Fibroblast of lung (primary cell): ENCODE measurements around the gene NRSN2. TPM values are rescaled to one million over a fixed set of nuclear protein-coding genes. Genes with fewer than 3 reads are reported as not detected.
A peak's percentile ranks its signal among the peaks of the same experiment; 100 is the strongest.

ENCODE experiments used
- DNase-seq, 2 donors: peaks; one replicate each; pipeline versions ENCODE4 v3.0.0 to v3.0.0-alpha.2; 2010; ENCODE audit warnings: low read depth in 2 of 2
- H2AFZ ChIP-seq: 2 replicates; pipeline ENCODE4 v1.5.1; 2012; ENCODE audit warnings: low read length, control low read depth, inconsistent platforms
- H3K27ac ChIP-seq: 2 replicates; pipeline ENCODE4 v1.5.1; 2011; ENCODE audit warnings: low read length, control low read depth; ENCODE audit not compliant: insufficient read depth
- H3K27me3 ChIP-seq: 2 replicates; pipeline ENCODE4 v1.5.1; 2011; ENCODE audit warnings: mild to moderate bottlenecking, low read length; ENCODE audit not compliant: control insufficient read depth, insufficient read depth
- H3K36me3 ChIP-seq: 2 replicates; pipeline ENCODE4 v1.5.1; 2011; ENCODE audit warnings: low read length; ENCODE audit not compliant: control insufficient read depth, insufficient read depth
- H3K4me1 ChIP-seq: 2 replicates; pipeline ENCODE4 v1.5.1; 2011; ENCODE audit warnings: low read length; ENCODE audit not compliant: control insufficient read depth, insufficient read depth; ENCODE audit errors: extremely low read depth
- H3K4me2 ChIP-seq: 2 replicates; pipeline ENCODE4 v1.5.1; 2011; ENCODE audit warnings: low read length, control low read depth; ENCODE audit not compliant: insufficient read depth; ENCODE audit errors: extremely low read depth
- H3K4me3 ChIP-seq, 4 experiments: fragments of 200-600 bp in 1 of 4; sonication (generic) in 1 of 4; replicated peaks in 1 of 4; 2 replicates each; pipeline ENCODE4 v1.5.1; 2011 to 2016; ENCODE audit warnings: low read length in 4 of 4, low read depth in 3 of 4, mild to moderate bottlenecking in 3 of 4, control low read depth in 2 of 4, inconsistent platforms in 1 of 4, mixed read lengths in 1 of 4; ENCODE audit not compliant: insufficient read depth in 1 of 4; ENCODE audit errors: control extremely low read depth in 1 of 4
- H3K79me2 ChIP-seq: 2 replicates; pipeline ENCODE4 v1.5.1; 2012; ENCODE audit warnings: mild to moderate bottlenecking, low read length, inconsistent platforms; ENCODE audit not compliant: control insufficient read depth, insufficient read depth
- H3K9ac ChIP-seq: 2 replicates; pipeline ENCODE4 v1.5.1; 2011; ENCODE audit warnings: mild to moderate bottlenecking, low read length, control low read depth; ENCODE audit not compliant: insufficient read depth
- H3K9me3 ChIP-seq: 2 replicates; pipeline ENCODE4 v1.5.1; 2012; ENCODE audit warnings: low read depth, low read length; ENCODE audit not compliant: control insufficient read depth, insufficient read depth
- H4K20me1 ChIP-seq: 2 replicates; pipeline ENCODE4 v1.5.1; 2011; ENCODE audit warnings: low read length; ENCODE audit not compliant: control insufficient read depth, insufficient read depth; ENCODE audit errors: extremely low read depth
- EZH2 ChIP-seq: IDR thresholded peaks from 2 replicates; pipeline ENCODE4 v1.5.1; 2012; ENCODE audit warnings: low read length, control low read depth, mild to moderate bottlenecking; ENCODE audit errors: missing control alignments
- polyA plus RNA-seq, 2 donors: library from polyadenylated mRNA; depleted of rRNA in 1 of 2; stranded (reverse) in 1 of 2; unstranded in 1 of 2; fragments of >200 nt; gene quantifications; 2 replicates each; pipeline ENCODE4 v1.2.1, GENCODE V29; 2011 to 2012; ENCODE audit warnings: missing spikeins in 1 of 2
- total RNA-seq: library from RNA; depleted of rRNA; stranded (reverse); fragments of >200 nt; gene quantifications from 2 replicates; pipeline ENCODE4 v1.2.1, GENCODE V29; 2014
- TF ChIP-seq, protein P1 (sequence below), 2 donors: IDR thresholded peaks in 1 of 2; conservative IDR thresholded peaks in 1 of 2; 1 replicate in 1 of 2; 2 replicates in 1 of 2; pipeline ENCODE4 v1.5.1; 2011 to 2012; ENCODE audit warnings: low read length in 2 of 2, control low read depth in 1 of 2, inconsistent platforms in 1 of 2, low read depth in 1 of 2, mild to moderate bottlenecking in 1 of 2

NRSN2 gene
- total and polyA plus RNA-seq, 2 donors (not counting 1 experiment from before 2014, with no cell fraction given), result 34.5 to 60.5 TPM

- H3K4me2 ChIP-seq, result no peak overlapping the region
- no peak overlapping the region for H2AFZ ChIP-seq
- peak; percentile 48 to 83 for DNase-seq
- no peak overlapping the region for H3K4me3 ChIP-seq
- no peaks in the 10 kb centered on the region for H3K9me3 ChIP-seq
- H3K27me3 ChIP-seq, result no peaks in the 10 kb centered on the region
- no peaks in the 10 kb centered on the region for H4K20me1 ChIP-seq
- no peaks in the 10 kb centered on the region for H3K79me2 ChIP-seq
- no peak overlapping the region for H3K27ac ChIP-seq
- H3K4me1 ChIP-seq, result peaks cover under 1% of the 10 kb centered on the region
- peaks cover 1% of the 10 kb centered on the region for H3K36me3 ChIP-seq
- TF ChIP-seq, protein P1, sequence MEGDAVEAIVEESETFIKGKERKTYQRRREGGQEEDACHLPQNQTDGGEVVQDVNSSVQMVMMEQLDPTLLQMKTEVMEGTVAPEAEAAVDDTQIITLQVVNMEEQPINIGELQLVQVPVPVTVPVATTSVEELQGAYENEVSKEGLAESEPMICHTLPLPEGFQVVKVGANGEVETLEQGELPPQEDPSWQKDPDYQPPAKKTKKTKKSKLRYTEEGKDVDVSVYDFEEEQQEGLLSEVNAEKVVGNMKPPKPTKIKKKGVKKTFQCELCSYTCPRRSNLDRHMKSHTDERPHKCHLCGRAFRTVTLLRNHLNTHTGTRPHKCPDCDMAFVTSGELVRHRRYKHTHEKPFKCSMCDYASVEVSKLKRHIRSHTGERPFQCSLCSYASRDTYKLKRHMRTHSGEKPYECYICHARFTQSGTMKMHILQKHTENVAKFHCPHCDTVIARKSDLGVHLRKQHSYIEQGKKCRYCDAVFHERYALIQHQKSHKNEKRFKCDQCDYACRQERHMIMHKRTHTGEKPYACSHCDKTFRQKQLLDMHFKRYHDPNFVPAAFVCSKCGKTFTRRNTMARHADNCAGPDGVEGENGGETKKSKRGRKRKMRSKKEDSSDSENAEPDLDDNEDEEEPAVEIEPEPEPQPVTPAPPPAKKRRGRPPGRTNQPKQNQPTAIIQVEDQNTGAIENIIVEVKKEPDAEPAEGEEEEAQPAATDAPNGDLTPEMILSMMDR (conservative IDR thresholded peaks at IDR 0.05 in 1 of 2, IDR thresholded peaks at IDR 0.05 in 1 of 2; ENCODE audit: low read depth in 1 of 2, low read length in 2 of 2), result no peak
- no peak for TF ChIP-seq EZH2
- H3K9ac ChIP-seq, result no peak overlapping the region
These were observed 55.0 kb downstream of the NRSN2 start for GRCh38 chr20:401682-402495.

DNA sequence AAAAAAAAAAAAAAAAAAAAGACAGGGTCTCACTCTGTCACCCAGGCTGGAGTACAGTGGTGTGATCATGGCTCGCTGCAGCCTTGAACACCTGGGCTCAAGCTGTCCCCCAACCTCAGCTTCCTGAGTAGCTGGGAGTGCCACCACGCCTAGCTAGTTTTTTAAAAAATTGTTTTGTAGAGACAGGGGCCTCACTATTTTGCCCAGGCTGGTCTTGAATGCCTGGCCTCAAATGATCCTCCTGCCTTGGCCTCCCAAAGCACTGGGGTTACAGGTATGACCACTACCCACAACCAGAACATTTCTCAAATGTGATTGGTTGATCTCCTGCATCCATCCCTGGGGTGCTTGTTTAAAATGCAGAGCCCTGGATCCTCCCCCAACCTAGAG is 55.6 kb downstream of the NRSN2 start:
- Histone ChIP-seq H3K4me1 (peaks cover 4% of the 10 kb centered on the region), H3K4me3 (no peak overlapping the region), H4K20me1 (no peaks in the 10 kb centered on the region), H3K79me2 (no peaks in the 10 kb centered on the region), H3K9me3 (no peaks in the 10 kb centered on the region), H3K36me3 (no peaks in the 10 kb centered on the region), H3K27me3 (no peaks in the 10 kb centered on the region), H3K27ac (no peak overlapping the region), H2AFZ (no peak overlapping the region), H3K9ac (no peak overlapping the region), H3K4me2 (no peak overlapping the region)
- no peak for DNase-seq
- no peak for TF ChIP-seq EZH2
- TF ChIP-seq, protein P1 (conservative IDR thresholded peaks at IDR 0.05 in 1 of 2, IDR thresholded peaks at IDR 0.05 in 1 of 2; ENCODE audit: low read depth in 1 of 2, low read length in 2 of 2), result no peak

GRCh38 chr20:402898-403581 is 56.1 kb downstream of the NRSN2 start:
- Histone ChIP-seq H3K27me3 (no peaks in the 10 kb centered on the region), H3K4me1 (peaks cover 5% of the 10 kb centered on the region), H2AFZ (no peak overlapping the region), H3K4me3 (no peak overlapping the region), H3K36me3 (no peaks in the 10 kb centered on the region), H3K4me2 (no peak overlapping the region), H3K27ac (no peak overlapping the region), H3K79me2 (no peaks in the 10 kb centered on the region), H3K9ac (no peak overlapping the region), H3K9me3 (no peaks in the 10 kb centered on the region), H4K20me1 (no peaks in the 10 kb centered on the region)
- no peak for TF ChIP-seq EZH2
- TF ChIP-seq, protein P1 (conservative IDR thresholded peaks at IDR 0.05 in 1 of 2, IDR thresholded peaks at IDR 0.05 in 1 of 2; ENCODE audit: low read depth in 1 of 2, low read length in 2 of 2), result no peak
- no peak for DNase-seq
